ENCODE results near the gene CC2D2B. TPM values are rescaled to one million over a fixed set of nuclear protein-coding genes. Genes with fewer than 3 reads are reported as not detected.

CC2D2B gene, protein sequence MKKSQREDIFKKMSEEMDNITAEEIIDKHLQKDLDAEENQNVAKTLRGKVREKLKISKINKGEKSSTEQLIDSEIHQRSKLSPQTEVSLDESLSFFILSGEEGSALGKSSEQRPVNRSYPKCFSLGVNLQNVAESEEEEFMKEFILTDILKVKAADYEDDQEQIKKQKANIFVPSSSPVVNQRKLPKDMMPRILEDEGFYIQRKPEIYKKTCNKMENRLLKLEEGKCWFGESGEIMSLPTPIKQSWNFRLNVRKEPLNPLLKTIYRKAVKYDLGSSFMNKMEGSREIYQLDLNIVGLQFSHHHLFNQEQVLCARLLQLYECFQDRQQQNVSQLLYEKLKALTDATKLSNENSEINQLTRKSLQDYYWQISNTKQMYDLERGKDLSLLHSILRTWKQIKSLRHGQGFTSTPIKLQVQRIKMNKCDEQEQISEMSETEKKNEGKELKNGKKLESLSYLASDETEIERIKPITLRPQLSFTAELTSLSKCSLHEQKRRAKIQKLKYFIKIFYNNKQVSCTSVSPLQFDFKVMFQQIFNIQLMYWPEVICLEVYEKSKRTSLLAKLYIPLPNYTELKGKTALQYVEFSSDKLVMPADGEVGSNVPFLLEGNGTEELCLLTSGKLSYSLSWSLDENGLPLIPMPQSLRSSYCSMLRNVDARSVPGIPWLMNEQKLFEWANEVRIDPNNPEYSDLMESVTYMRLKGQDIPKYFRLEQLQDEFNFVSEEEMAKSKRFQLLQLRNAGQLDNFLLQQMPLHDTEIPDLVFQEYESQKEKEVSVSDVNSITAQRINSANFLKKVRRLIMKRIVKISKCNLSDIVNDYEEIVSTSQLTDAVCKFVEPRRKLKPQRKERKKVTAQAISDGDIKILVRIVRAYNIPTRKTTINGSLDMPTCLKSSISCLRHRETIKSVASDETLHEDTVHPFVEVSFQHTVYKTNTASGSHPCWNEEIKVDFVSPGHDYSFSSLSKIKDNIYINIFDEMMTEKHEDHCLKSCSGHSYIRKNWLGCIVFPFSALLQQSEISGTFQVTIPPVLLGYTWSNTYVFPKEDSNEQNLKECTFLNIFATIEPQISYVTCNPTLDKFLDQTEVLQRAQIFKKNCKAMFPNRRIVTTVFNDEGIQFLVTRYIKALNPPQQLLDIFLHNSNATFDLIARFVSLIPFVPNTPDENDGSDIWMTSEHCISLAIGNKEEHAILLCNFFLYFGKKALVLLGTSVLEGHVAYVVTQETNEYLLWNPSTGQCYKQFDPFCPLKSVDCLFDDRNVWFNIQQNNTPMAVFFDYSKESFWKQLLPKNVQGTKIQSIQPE (N-terminal part only)
- under 0.01 TPM in 1 of 2 replicates, not detected in the other for total RNA-seq

DNA sequence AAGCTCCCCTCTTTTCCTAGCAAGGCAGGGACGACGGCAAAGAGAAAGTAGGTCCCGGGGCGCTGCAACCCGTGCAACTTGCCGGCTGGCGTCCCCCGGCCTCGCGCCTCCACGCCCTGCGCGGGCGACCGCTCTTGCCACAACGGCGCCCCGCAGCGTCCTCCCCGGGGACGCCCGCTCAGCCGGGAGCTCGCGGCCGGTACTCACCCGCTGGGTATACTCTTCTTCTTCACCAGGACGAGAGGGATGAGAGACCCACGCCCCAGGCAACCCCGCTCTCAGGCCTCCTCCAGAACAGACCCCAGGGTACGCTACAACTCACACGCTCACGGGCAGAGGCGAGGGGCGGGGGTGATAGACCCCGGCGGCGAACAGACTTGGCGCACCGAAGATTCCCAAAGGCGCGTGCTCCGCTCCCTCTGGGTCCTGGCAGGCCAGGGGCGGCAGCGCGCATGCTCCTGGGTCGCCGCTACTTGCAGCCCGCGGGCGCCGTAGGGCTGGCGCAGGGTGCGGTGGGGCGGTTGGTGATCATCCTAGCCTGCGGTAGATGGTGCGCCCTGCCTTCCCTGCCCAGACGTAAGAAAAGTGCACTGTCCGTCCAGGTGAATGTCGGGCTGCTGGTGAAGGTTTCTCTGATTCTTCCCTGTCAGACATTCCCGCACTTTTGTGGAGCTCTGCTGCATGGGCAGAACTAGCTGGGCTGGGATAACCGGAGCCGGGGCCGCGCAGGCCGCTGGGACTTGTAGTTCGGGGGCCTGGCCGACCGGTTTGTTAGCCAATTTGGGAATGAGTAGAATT, at the start of gene CC2D2B:
Gene CC2D2B (plus strand): TSS at position 520 of the 798 bp plus-strand sequence. CDS start 3,349 bp downstream, outside the sequence.

DNA sequence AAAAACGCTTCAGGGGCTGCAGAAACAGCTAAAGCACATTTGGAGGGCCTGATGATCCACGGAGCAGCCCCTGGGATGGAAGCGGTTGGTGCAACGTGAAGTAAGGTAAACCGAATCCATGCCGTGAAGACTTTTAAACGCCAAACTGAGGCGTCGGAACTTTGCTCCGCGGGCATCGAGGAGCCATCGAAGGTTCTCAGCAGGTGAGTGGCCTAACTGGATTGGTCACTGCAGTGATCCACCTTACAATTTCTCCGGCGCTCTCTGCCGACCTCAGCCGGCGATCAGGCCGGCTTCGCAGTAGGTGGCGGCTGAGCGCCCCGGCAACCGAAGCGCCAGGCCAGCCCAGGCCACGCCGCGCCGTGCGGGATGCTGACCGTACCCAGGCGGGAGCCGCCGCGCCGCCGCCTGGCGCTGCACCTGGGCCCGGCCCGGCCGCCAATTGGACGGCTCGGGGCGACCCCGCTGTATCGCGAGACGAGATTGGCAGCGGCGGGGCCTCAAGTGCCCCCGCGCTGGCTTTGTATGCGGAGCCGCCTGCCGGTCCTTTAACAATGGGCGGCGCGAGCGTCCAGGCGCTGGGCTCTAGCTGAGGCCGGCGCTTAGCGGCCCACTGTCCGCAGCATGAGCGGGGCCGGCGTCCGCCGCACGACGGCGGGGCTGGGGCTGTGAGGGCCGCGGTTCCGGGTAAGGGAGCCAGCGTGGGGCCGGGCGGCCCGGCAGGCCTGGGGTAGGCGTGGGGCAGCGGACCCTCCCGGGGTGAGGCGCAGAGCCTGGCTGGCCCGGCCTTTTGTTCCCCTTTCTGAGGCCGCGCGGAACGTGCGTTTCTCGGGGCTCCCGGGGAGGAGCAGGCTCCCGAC, 135.5 kb downstream of the CC2D2B start, which contains the start of gene CCNJ:
Gene CCNJ (plus strand): TSS at position 551 of the 860 bp plus-strand sequence. CDS start 811 bp downstream, outside the sequence.

Small RNA genes within 50 kb of the gene (small RNA-seq; reads per million reads assigned to genes)
- gene MIR3157, result 2.1 reads per million, percentile 81 among the genes with 10 or more reads in this experiment

Other genes starting within 250 kb of the CC2D2B start
- 37.3 and 37.8 TPM in 2 replicates for gene TCTN3, start 214.0 kb upstream of the CC2D2B start, total RNA-seq
- gene ENTPD1, start 151.8 kb upstream of the CC2D2B start, total RNA-seq, result 0.37 TPM in 1 of 2 replicates, not detected in the other
- gene CCNJ, start 135.6 kb downstream of the CC2D2B start, total RNA-seq, result 4.0 and 4.9 TPM in 2 replicates
- 10.3 and 11.3 TPM in 2 replicates for gene ZNF518A, start 222.3 kb downstream of the CC2D2B start, total RNA-seq